ENCODE results near the gene MAP3K7CL.

DNA sequence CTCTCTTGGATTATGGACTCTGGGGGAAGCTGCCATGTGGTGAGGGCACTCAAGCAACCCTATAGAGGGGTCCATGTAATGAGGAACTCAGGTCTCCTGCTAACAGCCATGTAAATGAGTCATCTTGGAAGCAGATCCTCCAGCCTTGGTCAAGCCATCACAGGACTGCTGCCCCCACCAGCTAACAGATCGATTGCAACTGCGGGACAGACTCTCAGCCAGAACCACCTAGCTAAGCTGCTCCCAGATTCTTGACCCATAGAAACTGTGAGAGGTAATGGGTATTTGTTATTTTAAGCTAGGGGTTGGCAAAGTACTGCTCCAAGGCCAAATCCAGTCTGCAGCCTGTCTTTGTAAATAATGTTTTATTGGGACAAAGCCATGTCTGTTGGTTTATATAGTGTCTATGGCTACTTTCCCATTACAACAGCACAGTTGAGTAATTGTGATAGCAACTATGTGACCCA lies 27.6 kb upstream of the MAP3K7CL start:
- TF ChIP-seq POLR2A (IDR thresholded peaks at IDR 0.05) = no peak
- TF ChIP-seq, protein P1, sequence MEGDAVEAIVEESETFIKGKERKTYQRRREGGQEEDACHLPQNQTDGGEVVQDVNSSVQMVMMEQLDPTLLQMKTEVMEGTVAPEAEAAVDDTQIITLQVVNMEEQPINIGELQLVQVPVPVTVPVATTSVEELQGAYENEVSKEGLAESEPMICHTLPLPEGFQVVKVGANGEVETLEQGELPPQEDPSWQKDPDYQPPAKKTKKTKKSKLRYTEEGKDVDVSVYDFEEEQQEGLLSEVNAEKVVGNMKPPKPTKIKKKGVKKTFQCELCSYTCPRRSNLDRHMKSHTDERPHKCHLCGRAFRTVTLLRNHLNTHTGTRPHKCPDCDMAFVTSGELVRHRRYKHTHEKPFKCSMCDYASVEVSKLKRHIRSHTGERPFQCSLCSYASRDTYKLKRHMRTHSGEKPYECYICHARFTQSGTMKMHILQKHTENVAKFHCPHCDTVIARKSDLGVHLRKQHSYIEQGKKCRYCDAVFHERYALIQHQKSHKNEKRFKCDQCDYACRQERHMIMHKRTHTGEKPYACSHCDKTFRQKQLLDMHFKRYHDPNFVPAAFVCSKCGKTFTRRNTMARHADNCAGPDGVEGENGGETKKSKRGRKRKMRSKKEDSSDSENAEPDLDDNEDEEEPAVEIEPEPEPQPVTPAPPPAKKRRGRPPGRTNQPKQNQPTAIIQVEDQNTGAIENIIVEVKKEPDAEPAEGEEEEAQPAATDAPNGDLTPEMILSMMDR (IDR thresholded peaks at IDR 0.05) = no peak

Data from Peyer's patch (tissue), 4 donors.